Superior temporal gyrus (tissue), 1 donor: ENCODE data around the gene COL24A1.

Source experiments
- DNase-seq: peaks from one replicate; pipeline ENCODE4 v3.0.0-alpha.2; 2016; ENCODE audit errors: extremely low spot score

COL24A1 gene

DNA sequence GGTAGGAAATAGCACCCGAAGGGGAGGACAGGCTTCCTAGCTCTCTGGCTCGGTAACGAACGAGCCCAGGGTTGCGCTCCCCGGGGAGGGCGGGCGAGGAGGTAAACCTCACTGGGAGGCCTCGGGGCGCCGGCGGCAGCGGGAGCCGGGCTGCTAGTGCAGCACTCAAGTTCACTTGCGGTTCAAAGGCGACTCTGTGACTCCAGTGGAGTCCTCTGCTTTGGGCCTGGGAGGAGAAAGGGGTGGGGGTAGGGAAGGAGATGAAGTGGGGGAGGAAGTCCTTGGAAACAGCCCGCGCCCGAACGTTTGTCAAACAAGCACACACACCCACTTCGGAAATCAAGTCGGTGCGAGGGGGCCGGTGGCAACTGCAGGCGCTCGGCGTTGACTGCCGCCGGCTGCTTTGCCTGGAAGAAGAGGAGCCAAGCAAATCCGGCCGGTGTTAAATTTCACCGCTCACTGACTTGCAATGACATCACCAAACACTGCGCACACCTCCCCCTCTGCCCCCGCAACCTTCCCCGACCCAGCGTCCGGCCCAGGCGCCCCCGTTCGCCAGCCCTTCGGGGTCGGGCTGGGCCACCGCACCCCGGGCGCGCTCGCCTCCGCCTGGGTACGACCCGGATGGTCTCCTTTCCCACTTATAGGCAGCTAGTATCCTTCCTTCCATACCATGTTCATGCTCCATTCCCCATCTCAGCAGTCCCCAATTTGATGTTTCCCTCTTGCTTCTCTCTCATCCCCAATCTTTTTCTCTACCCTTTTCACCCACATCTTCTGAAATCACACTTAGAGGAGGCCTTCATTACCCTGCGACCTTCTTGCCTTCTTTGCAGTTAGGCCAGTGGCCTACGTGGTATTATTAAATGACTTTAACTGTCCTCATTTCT, at the start of gene COL24A1:
Gene COL24A1 (minus strand): TSS at position 207 of the 890 bp plus-strand sequence. CDS start 376 bp downstream, outside the sequence.
- no peak for DNase-seq

- DNase-seq: no peak
These were observed 49.2 kb upstream of the COL24A1 start for GRCh38 chr1:86205741-86206140.

DNA sequence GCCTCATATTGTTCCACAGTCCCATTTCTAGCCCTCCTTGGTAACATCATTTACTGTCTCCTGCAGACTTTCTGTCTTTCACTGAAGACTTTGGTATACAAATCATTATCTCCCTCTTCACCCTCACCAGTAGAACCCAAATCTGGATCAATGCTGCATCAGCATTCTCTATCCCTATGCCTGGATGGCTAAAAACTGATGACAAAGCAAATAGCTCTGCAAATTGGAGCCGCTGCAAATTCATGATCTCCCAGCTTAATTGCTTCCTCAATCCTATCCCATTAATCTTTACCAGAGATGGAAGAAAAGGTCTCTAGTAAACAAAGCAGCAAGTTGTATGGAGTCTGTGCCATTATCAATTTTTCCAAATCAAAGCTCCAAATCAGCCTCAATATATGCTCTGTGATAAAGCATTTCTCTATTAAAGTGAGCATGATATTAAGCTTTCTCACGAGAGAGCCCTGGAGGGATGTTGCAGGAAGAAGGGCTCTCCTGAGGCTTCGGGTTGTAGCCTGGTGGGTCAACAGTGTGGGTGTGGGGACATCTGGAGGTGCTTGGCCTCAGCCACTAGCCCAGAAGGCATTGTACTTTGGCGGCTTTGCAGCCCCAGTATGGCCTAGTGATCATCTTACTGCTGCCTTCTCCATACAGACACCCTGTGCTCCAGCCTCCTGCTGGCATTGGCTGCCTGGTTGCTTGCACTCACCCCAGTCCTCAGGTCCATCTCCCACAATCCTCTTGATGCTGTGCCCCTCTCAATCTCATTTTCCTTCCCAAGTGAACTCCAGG, 46.2 kb upstream of the COL24A1 start:
- DNase-seq: no peak

DNA sequence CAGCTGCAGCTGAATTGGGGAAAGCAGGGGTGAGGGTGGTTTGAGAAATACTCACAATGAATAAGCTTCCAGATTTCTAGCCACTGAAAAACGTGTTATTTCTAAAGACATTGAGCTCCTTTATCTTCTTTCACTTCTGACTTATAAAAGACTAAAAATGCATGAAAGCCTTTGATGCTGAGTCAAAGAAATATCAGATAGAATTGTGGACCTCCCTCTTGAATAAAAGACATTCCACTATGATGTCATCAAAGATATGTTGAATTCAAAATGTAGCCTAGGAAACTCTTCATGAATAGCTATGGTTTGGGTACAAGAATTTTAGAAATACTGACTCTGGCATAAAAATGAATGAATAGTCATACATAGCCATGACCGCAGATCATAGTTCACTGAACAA, 44.7 kb upstream of the COL24A1 start:
- no peak for DNase-seq

- no peak for DNase-seq
These were observed 44.3 kb upstream of the COL24A1 start for GRCh38 chr1:86200901-86201300.

DNA sequence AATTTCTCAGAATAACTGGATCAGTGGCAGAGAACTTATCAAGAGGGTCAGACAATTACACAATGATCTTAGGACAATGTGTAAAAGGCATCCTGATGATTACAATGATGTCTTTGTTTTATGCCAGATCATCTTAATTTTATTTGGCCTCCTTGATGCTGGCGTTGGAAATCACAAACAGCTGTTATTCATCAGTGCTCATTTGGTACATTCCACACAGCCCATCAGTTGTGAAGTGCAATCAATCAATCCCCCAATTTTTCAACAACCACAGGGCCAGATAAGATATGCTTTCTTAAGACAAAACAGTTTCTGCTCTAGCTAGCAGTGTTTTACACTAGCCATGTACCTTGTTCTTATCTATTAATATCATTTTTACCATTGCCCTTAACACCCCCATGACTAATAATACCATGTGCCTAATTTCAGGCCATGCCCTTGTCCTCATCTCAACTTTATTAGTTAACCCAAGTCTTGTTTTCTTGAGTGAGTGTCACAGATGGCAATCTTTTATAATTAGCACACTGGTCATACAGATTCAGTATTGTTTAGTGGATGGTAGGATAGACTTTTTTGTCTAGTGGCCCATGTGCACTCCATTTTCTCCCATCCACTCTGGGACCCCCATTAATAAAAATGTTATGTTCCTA, 40.8 kb upstream of the COL24A1 start:
- no peak for DNase-seq

- DNase-seq: no peak
These were observed 38.7 kb upstream of the COL24A1 start for GRCh38 chr1:86195281-86195680.

GRCh38 chr1:86194491-86195034, 38.0 kb upstream of the COL24A1 start:
- no peak for DNase-seq

DNA sequence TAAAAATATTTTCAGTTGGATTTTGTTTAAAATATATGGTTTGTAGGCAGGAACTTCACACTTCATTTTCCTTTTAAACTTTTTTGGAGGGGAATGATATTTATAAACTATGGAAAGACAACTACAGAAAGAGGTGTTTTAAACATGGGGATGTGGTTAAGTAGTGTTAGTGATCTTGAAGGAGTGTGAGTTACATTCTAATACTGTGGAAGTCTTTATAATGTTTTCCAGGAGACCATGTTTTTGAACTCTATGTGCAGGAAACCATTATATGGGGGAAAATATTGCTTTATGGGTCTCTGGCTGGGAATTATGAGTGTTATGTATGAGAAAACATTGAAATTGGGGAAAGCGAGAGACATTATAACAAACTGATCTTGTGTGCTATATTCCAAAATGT, 35.8 kb upstream of the COL24A1 start:
- no peak for DNase-seq

GRCh38 chr1:86191958-86192357, 35.4 kb upstream of the COL24A1 start:
- no peak for DNase-seq

DNA sequence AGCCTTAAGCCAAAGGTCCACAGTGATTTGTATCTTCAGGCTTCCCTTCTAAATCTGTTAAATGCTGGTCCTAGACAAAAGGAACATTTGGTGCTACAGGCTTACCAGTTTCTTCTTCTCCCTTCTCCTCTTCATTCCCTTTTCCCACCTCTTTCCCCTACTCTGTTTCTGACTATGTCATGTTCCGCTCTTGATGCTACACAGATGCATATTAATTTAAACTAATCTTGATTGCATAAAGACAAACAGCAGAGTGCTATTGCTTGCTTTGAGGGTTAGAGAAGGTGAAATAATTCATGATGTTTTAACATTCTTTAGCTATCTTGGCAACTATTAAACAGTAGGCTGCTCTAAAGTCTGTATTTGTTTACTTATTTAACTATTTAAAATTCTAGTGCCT, 34.3 kb upstream of the COL24A1 start:
- DNase-seq: no peak

DNA sequence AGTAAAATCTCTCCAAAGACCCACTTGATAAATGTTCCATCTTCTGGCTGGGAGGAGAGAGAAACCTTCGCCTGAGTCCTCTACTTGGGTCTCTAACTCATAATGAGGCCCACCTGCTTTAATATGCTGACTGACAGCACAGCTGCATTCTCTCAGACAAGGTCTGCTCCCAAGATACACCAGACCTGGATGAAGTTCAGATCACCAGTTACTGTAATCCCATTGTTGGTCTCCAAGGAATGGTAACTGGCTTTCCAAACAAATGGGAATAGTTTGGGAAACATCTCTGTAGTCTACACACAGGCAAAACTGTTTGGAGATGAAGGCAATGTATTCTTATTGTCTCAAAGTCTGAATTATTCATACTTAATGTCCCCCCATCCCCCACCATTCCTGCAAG, 27.9 kb upstream of the COL24A1 start:
- DNase-seq: no peak

DNA sequence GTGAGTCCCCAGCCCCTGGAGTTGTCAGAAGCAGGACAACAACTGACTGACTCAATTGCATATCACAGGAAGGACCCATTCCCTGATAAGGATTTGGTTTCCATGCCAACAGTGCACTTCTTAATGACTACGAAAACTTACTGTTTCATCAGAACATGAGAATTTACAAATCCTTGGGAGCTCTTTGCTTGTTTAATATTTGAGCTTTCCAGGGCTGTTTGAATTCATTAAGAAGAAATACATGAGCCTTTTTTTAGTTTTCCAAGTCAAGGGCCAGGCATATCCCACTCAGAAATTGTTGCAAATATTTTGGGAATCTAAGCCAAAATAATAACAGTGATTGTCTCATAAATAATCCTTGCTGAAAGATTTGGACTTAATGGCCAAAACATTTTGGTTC, 27.2 kb upstream of the COL24A1 start:
- no peak for DNase-seq

GRCh38 chr1:86176226-86176625, 19.7 kb upstream of the COL24A1 start:
- DNase-seq: no peak

GRCh38 chr1:86175756-86176155, 19.2 kb upstream of the COL24A1 start:
- no peak for DNase-seq

DNA sequence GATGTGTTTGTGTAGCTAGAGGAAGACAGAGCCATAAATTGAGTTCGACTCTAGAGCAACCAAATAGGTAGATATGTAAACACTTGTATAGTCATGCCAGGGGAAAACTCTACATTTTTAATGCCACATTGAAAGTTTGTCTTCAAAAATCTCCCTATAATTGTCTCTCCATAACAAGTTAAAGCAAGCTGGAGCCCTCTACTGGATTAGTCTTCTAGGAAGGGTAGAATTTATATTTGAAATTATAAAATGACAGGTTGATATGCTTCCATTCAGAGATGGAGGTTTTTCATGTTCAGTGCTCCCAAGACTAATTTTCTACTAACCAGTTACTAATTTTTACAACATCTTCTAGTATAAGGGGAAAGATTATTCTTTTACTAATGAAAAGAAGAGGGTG, 13.1 kb upstream of the COL24A1 start:
- DNase-seq: no peak

DNA sequence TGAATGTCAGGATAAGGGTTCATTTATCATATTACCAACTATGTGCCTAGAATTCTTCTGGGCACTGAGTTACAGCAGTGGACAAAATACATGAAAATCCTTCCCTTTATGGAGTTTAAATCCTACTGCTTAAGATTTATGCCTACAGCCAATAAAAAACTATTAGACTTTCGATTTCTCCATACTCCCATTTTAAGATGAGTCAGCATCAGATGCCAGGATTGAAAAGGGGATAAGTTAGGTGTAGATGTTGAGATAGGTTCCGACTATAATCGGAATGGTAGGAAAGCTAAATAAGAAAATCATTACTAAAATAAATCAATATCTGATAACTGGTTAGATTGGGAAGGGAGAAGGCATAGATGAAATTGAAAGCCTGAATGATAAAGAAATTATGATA, 3.2 kb upstream of the COL24A1 start:
- DNase-seq: no peak

GRCh38 chr1:86155807-86156565, 586 bp downstream of the COL24A1 start:
- no peak for DNase-seq

DNA sequence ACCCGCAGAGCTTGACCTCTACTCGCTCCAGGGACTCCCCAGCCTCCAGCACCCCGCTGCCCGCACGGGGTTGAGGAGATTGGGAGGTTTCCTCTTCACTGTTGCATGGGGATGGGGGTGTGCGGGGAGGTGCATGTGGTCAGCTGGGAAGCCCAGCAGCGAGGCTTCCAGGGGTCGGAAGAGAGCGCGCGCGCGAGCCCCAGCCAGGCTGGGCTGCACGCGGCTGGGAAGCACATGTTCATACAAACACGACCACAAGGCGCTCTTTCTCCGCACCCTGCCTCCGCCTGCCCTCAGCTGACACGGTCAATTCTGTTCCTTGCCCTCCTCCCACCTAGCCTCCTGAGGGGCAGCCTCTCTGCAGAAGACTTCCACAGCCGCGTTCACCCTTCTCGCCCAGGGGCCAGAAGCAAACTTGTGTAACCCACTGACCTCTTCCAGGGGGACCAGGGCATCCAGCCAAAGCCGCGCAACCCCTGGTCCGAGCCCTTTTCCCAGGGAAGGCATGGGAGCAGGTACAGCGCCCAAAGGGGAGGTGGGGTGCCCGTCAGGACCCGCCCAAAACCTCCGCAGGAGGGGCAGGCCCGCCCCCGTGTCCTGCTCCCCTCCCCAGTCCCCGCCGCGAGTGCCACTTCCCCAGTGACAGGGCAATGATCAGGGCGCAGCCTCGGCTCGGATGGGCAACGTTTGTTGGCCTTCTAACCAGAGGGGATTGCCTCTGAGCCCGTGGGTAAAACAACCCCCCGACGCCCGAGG, 1.3 kb downstream of the COL24A1 start:
- no peak for DNase-seq

DNA sequence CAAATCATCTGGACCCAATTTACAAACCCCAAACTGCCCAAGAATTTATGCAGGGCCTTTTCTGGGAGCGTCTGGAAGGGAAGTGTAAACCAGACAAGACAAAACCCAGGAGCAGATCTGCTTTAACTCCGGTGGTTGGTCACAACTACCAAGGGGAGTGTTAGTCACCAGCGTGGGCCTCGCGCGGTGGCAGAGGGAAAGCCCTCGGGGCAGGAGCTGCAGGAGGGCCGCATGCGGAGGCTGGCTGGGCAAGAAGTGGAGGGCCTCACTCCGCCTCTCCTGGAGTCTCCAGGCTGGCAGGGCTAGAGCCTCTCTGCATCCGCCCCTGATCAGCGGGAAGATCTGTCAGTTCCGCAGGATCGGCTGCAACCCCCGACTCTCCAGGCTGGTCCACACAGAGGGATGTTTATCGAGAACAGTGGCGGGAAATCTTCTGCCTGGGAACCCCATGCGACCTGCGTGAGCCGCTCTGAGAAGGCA, 2.0 kb downstream of the COL24A1 start:
- no peak for DNase-seq
